ENCODE measurements around the gene NACC2. TPM values are rescaled to one million over a fixed set of nuclear protein-coding genes. Genes with fewer than 3 reads are reported as not detected.
A peak's percentile ranks its signal among the peaks of the same experiment; 100 is the strongest.

Gene NACC2
- total and polyA plus RNA-seq, 9 of the 15 experiments (the other 6 are each of a cell fraction or from before 2014, with no cell fraction given): 0.70 to 25.1 (median 5.6) TPM

GRCh38 chr9:135971892-135972291, 123.2 kb downstream of the NACC2 start (continued):
- 0 out of 4 replicates have a peak, but pooled peaks of 1 of the 2 experiments have one; percentile 55 for TF ChIP-seq ZNF639 (CRISPR knock-in tag; conservative IDR thresholded peaks at IDR 0.05 in 1 of 2, IDR thresholded peaks at IDR 0.05 in 1 of 2)
- no peak for TF ChIP-seq ZNF76 (CRISPR knock-in tag; IDR thresholded peaks at IDR 0.05; ENCODE audit: borderline replicate concordance)
- no peak for TF ChIP-seq MCM3 (IDR thresholded peaks at IDR 0.05)
- no peak for TF ChIP-seq POLR2AphosphoS2 (IDR thresholded peaks at IDR 0.05; ENCODE audit: low read length)
- no peak for TF ChIP-seq RBM39 (optimal IDR thresholded peaks at IDR 0.05; ENCODE audit: low read depth, low read length)
- TF ChIP-seq, protein P1, sequence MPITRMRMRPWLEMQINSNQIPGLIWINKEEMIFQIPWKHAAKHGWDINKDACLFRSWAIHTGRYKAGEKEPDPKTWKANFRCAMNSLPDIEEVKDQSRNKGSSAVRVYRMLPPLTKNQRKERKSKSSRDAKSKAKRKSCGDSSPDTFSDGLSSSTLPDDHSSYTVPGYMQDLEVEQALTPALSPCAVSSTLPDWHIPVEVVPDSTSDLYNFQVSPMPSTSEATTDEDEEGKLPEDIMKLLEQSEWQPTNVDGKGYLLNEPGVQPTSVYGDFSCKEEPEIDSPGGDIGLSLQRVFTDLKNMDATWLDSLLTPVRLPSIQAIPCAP (CRISPR knock-in tag; IDR thresholded peaks at IDR 0.05; ENCODE audit: borderline replicate concordance): peak; percentile 95
- TF ChIP-seq ETV6 (IDR thresholded peaks at IDR 0.05; ENCODE audit: borderline replicate concordance in 1 of 2, low read depth in 2 of 2, low read length in 1 of 2): no peak
- TF ChIP-seq ETV6 (CRISPR knock-in tag; IDR thresholded peaks at IDR 0.05; ENCODE audit: borderline replicate concordance): 0 out of 2 replicates have a peak, but pooled peaks have one; percentile 83
- no peak for TF ChIP-seq GATAD2A (IDR thresholded peaks at IDR 0.05)
- no peak for TF ChIP-seq SRSF9 (IDR thresholded peaks at IDR 0.05; ENCODE audit: borderline replicate concordance, low read depth, low read length)
- TF ChIP-seq RBM14 (IDR thresholded peaks at IDR 0.05; ENCODE audit: borderline replicate concordance, insufficient read depth, low read depth, low read length): no peak
- no peak for TF ChIP-seq TOE1 (IDR thresholded peaks at IDR 0.05; ENCODE audit: borderline replicate concordance)
- peak; percentile 90; the same call in 1 of the 2 replicates for TF ChIP-seq TOE1 (CRISPR knock-in tag; IDR thresholded peaks at IDR 0.05; ENCODE audit: borderline replicate concordance, low read depth)
- peak; percentile 93 for TF ChIP-seq ZNF232 (CRISPR knock-in tag; IDR thresholded peaks at IDR 0.05)
- no peak for TF ChIP-seq JUND (IDR thresholded peaks at IDR 0.05; ENCODE audit: borderline replicate concordance, low read depth, low read length)
- peak; percentile 49; the same call in 1 of the 3 replicates for TF ChIP-seq JUND (tag; IDR thresholded peaks at IDR 0.05; ENCODE audit: borderline replicate concordance, low read depth, low read length)
- no peak for TF ChIP-seq ZNF408 (CRISPR knock-in tag; IDR thresholded peaks at IDR 0.05; ENCODE audit: low read depth)
- TF ChIP-seq, protein P2, sequence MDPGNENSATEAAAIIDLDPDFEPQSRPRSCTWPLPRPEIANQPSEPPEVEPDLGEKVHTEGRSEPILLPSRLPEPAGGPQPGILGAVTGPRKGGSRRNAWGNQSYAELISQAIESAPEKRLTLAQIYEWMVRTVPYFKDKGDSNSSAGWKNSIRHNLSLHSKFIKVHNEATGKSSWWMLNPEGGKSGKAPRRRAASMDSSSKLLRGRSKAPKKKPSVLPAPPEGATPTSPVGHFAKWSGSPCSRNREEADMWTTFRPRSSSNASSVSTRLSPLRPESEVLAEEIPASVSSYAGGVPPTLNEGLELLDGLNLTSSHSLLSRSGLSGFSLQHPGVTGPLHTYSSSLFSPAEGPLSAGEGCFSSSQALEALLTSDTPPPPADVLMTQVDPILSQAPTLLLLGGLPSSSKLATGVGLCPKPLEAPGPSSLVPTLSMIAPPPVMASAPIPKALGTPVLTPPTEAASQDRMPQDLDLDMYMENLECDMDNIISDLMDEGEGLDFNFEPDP (CRISPR knock-in tag; IDR thresholded peaks at IDR 0.05): no peak
- no peak for TF ChIP-seq BRCA1 (IDR thresholded peaks at IDR 0.05)
- TF ChIP-seq BRCA1 (CRISPR knock-in tag; IDR thresholded peaks at IDR 0.05): no peak
- peak; percentile 89 for TF ChIP-seq ZBTB43 (CRISPR knock-in tag; IDR thresholded peaks at IDR 0.05)
- no peak for TF ChIP-seq TBL1XR1 (IDR thresholded peaks at IDR 0.05; ENCODE audit: low read length in 2 of 2)
- TF ChIP-seq MIER1 (IDR thresholded peaks at IDR 0.05; ENCODE audit: low read depth): peak; percentile 99
- peak; percentile 58 to 94; a peak in 3 of 4 replicates for TF ChIP-seq HDAC1 (IDR thresholded peaks at IDR 0.05)
- TF ChIP-seq PTRF (tag; IDR thresholded peaks at IDR 0.05): no peak

Measured in K562 (cell line).